ENCODE results near the gene APOL3.
"Not testable (repeated sequence)": the region's sequence is repeated elsewhere in the genome, so short reads cannot be mapped to it uniquely, and the experiment has no call there.

Gene APOL3

GRCh38 chr22:36161793-36162126 lies 1.2 kb upstream of the APOL3 start:
- DNase-seq (ENCODE audit: low read depth in 2 of 2), result not testable (repeated sequence)

- DNase-seq (ENCODE audit: low read depth in 2 of 2), result peak; percentile 51 to 52
Observed at GRCh38 chr22:36156515-36157419, 3.8 kb downstream of the APOL3 start.

- no peak for DNase-seq (ENCODE audit: low read depth in 2 of 2)
Observed at GRCh38 chr22:36156119-36156514, 4.4 kb downstream of the APOL3 start.

- no peak for DNase-seq (ENCODE audit: low read depth in 2 of 2)
Observed at GRCh38 chr22:36155702-36156101, 4.9 kb downstream of the APOL3 start.

GRCh38 chr22:36154423-36154945 lies 6.1 kb downstream of the APOL3 start:
- DNase-seq (ENCODE audit: low read depth in 2 of 2), result no peak

- no peak for DNase-seq (ENCODE audit: low read depth in 2 of 2)
Observed at GRCh38 chr22:36153501-36154422, 6.8 kb downstream of the APOL3 start.

GRCh38 chr22:36152821-36153220 lies 7.7 kb downstream of the APOL3 start:
- DNase-seq (ENCODE audit: low read depth in 2 of 2), result not testable (repeated sequence)

- DNase-seq (ENCODE audit: low read depth in 2 of 2), result no peak
Observed at GRCh38 chr22:36152088-36152487, 8.5 kb downstream of the APOL3 start.

- no peak for DNase-seq (ENCODE audit: low read depth in 2 of 2)
Observed at GRCh38 chr22:36151006-36151595, 9.5 kb downstream of the APOL3 start.

- DNase-seq (ENCODE audit: low read depth in 2 of 2), result no peak
Observed at GRCh38 chr22:36149441-36149840, 11.1 kb downstream of the APOL3 start.

GRCh38 chr22:36148411-36148810 lies 12.1 kb downstream of the APOL3 start:
- DNase-seq (ENCODE audit: low read depth in 2 of 2), result no peak

- no peak for DNase-seq (ENCODE audit: low read depth in 2 of 2)
Observed at GRCh38 chr22:36147196-36147791, 13.3 kb downstream of the APOL3 start.

GRCh38 chr22:36145881-36146280 lies 14.7 kb downstream of the APOL3 start:
- no peak for DNase-seq (ENCODE audit: low read depth in 2 of 2)

GRCh38 chr22:36144886-36145541 lies 15.5 kb downstream of the APOL3 start:
- DNase-seq (ENCODE audit: low read depth in 2 of 2), result no peak

- no peak for DNase-seq (ENCODE audit: low read depth in 2 of 2)
Observed at GRCh38 chr22:36143956-36144355, 16.6 kb downstream of the APOL3 start.

- no peak for DNase-seq (ENCODE audit: low read depth in 2 of 2)
Observed at GRCh38 chr22:36143066-36143815, 17.3 kb downstream of the APOL3 start.

- no peak for DNase-seq (ENCODE audit: low read depth in 2 of 2)
Observed at GRCh38 chr22:36141481-36141880, 19.1 kb downstream of the APOL3 start.

- not testable (repeated sequence) for DNase-seq (ENCODE audit: low read depth in 2 of 2)
Observed at GRCh38 chr22:36138709-36139108, 21.8 kb downstream of the APOL3 start.

GRCh38 chr22:36136988-36137387 lies 23.6 kb downstream of the APOL3 start:
- DNase-seq (ENCODE audit: low read depth in 2 of 2), result no peak

- no peak for DNase-seq (ENCODE audit: low read depth in 2 of 2)
Observed at GRCh38 chr22:36136475-36136874, 24.1 kb downstream of the APOL3 start.
